ENCODE results near the gene TTC34.
"Not testable (repeated sequence)": the region's sequence is repeated elsewhere in the genome, so short reads cannot be mapped to it uniquely, and the experiment has no call there.

Gene TTC34

GRCh38 chr1:2783069-2783434, 18.4 kb downstream of the TTC34 start:
- no peak for TF ChIP-seq CTCF (IDR thresholded peaks at IDR 0.05; ENCODE audit: control insufficient read depth, extremely low read depth, insufficient read depth)
- DNase-seq (ENCODE audit: low read depth), result no peak
- H3K4me3 ChIP-seq (ENCODE audit: low read depth, low read length), result no peak overlapping the region

GRCh38 chr1:2781627-2782026, 19.9 kb downstream of the TTC34 start:
- TF ChIP-seq CTCF (IDR thresholded peaks at IDR 0.05; ENCODE audit: control insufficient read depth, extremely low read depth, insufficient read depth), result no peak
- DNase-seq (ENCODE audit: low read depth), result no peak
- no peak overlapping the region for H3K4me3 ChIP-seq (ENCODE audit: low read depth, low read length)

GRCh38 chr1:2778220-2778592, 23.3 kb downstream of the TTC34 start:
- TF ChIP-seq CTCF (IDR thresholded peaks at IDR 0.05; ENCODE audit: control insufficient read depth, extremely low read depth, insufficient read depth), result no peak

GRCh38 chr1:2777424-2778219, 23.9 kb downstream of the TTC34 start:
- TF ChIP-seq CTCF (IDR thresholded peaks at IDR 0.05; ENCODE audit: control insufficient read depth, extremely low read depth, insufficient read depth), result no peak

More at GRCh38 chr1:2778220-2778592, 23.3 kb downstream of the TTC34 start:
- peak; percentile 2 for DNase-seq (ENCODE audit: low read depth)
- H3K4me3 ChIP-seq (ENCODE audit: low read depth, low read length), result no peak overlapping the region

GRCh38 chr1:2775333-2775732, 26.2 kb downstream of the TTC34 start:
- DNase-seq (ENCODE audit: low read depth); H3K4me3 ChIP-seq (ENCODE audit: low read depth, low read length): not testable (repeated sequence)

More at GRCh38 chr1:2777424-2778219, 23.9 kb downstream of the TTC34 start:
- no peak overlapping the region for H3K4me3 ChIP-seq (ENCODE audit: low read depth, low read length)
- no peak for DNase-seq (ENCODE audit: low read depth)

GRCh38 chr1:2768052-2768451, 33.4 kb downstream of the TTC34 start:
- not testable (repeated sequence) for DNase-seq (ENCODE audit: low read depth); H3K4me3 ChIP-seq (ENCODE audit: low read depth, low read length)

GRCh38 chr1:2759433-2759832, 42.1 kb downstream of the TTC34 start:
- not testable (repeated sequence) for DNase-seq (ENCODE audit: low read depth); H3K4me3 ChIP-seq (ENCODE audit: low read depth, low read length)

GRCh38 chr1:2757519-2757918, 44.0 kb downstream of the TTC34 start:
- not testable (repeated sequence) for H3K4me3 ChIP-seq (ENCODE audit: low read depth, low read length); DNase-seq (ENCODE audit: low read depth)

GRCh38 chr1:2755426-2755825, 46.1 kb downstream of the TTC34 start:
- DNase-seq (ENCODE audit: low read depth); H3K4me3 ChIP-seq (ENCODE audit: low read depth, low read length): not testable (repeated sequence)

- not testable (repeated sequence) for DNase-seq (ENCODE audit: low read depth); H3K4me3 ChIP-seq (ENCODE audit: low read depth, low read length)
Measured at GRCh38 chr1:2754597-2754996, 46.9 kb downstream of the TTC34 start.

- not testable (repeated sequence) for H3K4me3 ChIP-seq (ENCODE audit: low read depth, low read length); DNase-seq (ENCODE audit: low read depth)
Measured at GRCh38 chr1:2752503-2752902, 49.0 kb downstream of the TTC34 start.

GRCh38 chr1:2751866-2752265, 49.6 kb downstream of the TTC34 start:
- H3K4me3 ChIP-seq (ENCODE audit: low read depth, low read length); DNase-seq (ENCODE audit: low read depth): not testable (repeated sequence)

GRCh38 chr1:2750766-2751730, 50.4 kb downstream of the TTC34 start:
- not testable (repeated sequence) for H3K4me3 ChIP-seq (ENCODE audit: low read depth, low read length); DNase-seq (ENCODE audit: low read depth)
